K562 (cell line): ENCODE measurements around the gene IFNGR1. TPM values are rescaled to one million over a fixed set of nuclear protein-coding genes. Genes with fewer than 3 reads are reported as not detected.

Experiments
- ATF7 ChIP-seq: fragments of 450-650 bp; IDR thresholded peaks from 2 replicates; pipeline ENCODE4 v1.7.1; 2014; ENCODE audit warnings: mild to moderate bottlenecking, moderate library complexity
- NCOA6 ChIP-seq: fragments of 450-650 bp; IDR thresholded peaks from 2 replicates; pipeline ENCODE4 v1.6.1; 2017; ENCODE audit warnings: mild to moderate bottlenecking
- NR3C1 ChIP-seq: sonication (generic); formaldehyde crosslinking; IDR thresholded peaks from 2 replicates; pipeline ENCODE4 v1.8.1; 2022; ENCODE audit warnings: missing genetic modification reagents
- RFX1 ChIP-seq: fragments of 450-650 bp; IDR thresholded peaks from 2 replicates; pipeline ENCODE4 v1.6.1; 2016; ENCODE audit warnings: mild to moderate bottlenecking, moderate library complexity
- ZNF431 ChIP-seq: sonication (generic); formaldehyde crosslinking; IDR thresholded peaks from 2 replicates; pipeline ENCODE4 v1.8.0; 2022; ENCODE audit warnings: mild to moderate bottlenecking, missing genetic modification reagents
- ZNF444 ChIP-seq: fragments of 250-450 bp; sonication (Bioruptor Pico); IDR thresholded peaks from 2 replicates; pipeline ENCODE4 v1.4.0; 2020; ENCODE audit warnings: mild to moderate bottlenecking, moderate library complexity
- ZNF561 ChIP-seq: fragments of 450-650 bp; formaldehyde crosslinking; conservative IDR thresholded peaks from 2 replicates; pipeline ENCODE4 v1.4.0; 2020; ENCODE audit warnings: mild to moderate bottlenecking, moderate library complexity
- polyA plus RNA-seq, 8 experiments: library from polyadenylated mRNA; depleted of rRNA in 4 of 8; stranded (reverse) in 5 of 8; unstranded in 3 of 8; fragments of >200 nt; fragmentation: Nextera tagmentation in 2 of 8; fragmentation: Illumina TruSeq in 1 of 8; extraction: Ambion mirVana in 2 of 8; extraction: Trizol in 1 of 8; gene quantifications; 2 replicates each; pipeline versions ENCODE4 v1.2.1 to v1.2.3, GENCODE V29; 2011 to 2014; ENCODE audit warnings: inconsistent platforms in 1 of 8, missing spikeins in 1 of 8
- total RNA-seq, 7 experiments: library from RNA; depleted of rRNA in 6 of 7; stranded (reverse); fragments of >200 nt in 6 of 7; fragmentation: Illumina TruSeq in 2 of 7; extraction: Trizol in 2 of 7; gene quantifications; 2 replicates each; pipeline versions ENCODE4 v1.2.1 to v1.2.3, GENCODE V29; 2011 to 2021; ENCODE audit warnings: low replicate concordance in 1 of 7
- TF ChIP-seq, protein P1 (sequence below), 2 experiments: fragments of 450-650 bp in 1 of 2; sonication (generic) in 1 of 2; formaldehyde crosslinking in 1 of 2; IDR thresholded peaks; 2 replicates each; pipeline versions ENCODE4 v1.7.1 to v1.9.0; 2016 to 2022; ENCODE audit warnings: inconsistent platforms in 1 of 2, mild to moderate bottlenecking in 1 of 2, missing genetic modification reagents in 1 of 2
- TF ChIP-seq, protein P2 (sequence below): fragments of 250-450 bp; sonication (Bioruptor Pico); IDR thresholded peaks from 2 replicates; pipeline ENCODE4 v1.8.0; 2022; ENCODE audit warnings: moderate library complexity, mild to moderate bottlenecking, inconsistent platforms
- TF ChIP-seq, protein P3 (sequence below): fragments of 250-450 bp; sonication (Bioruptor Pico); IDR thresholded peaks from 2 replicates; pipeline ENCODE4 v1.8.0; 2021; ENCODE audit warnings: moderate library complexity, mild to moderate bottlenecking, inconsistent platforms
- TF ChIP-seq, protein P4 (sequence below), 3 experiments: IDR thresholded peaks in 2 of 3; conservative IDR thresholded peaks in 1 of 3; 2 replicates each; pipeline ENCODE4 v1.5.1; 2011 to 2012; ENCODE audit warnings: low read length in 3 of 3, mild to moderate bottlenecking in 3 of 3, control low read depth in 2 of 3, improper control_type of control experiment in 1 of 3, inconsistent platforms in 1 of 3, low read depth in 1 of 3, mixed read lengths in 1 of 3, moderate library complexity in 1 of 3; ENCODE audit not compliant: insufficient read depth in 2 of 3
- TF ChIP-seq, protein P5 (sequence below), 2 experiments: IDR thresholded peaks; 2 replicates each; pipeline ENCODE4 v1.6.1; 2012; ENCODE audit warnings: improper control_type of control experiment in 2 of 2, low read depth in 2 of 2, low read length in 2 of 2, borderline replicate concordance in 1 of 2

Gene IFNGR1
- total and polyA plus RNA-seq, 9 of the 15 experiments (the other 6 are each of a cell fraction or from before 2014, with no cell fraction given), result 14.7 to 47.0 (median 26.7) TPM

DNA sequence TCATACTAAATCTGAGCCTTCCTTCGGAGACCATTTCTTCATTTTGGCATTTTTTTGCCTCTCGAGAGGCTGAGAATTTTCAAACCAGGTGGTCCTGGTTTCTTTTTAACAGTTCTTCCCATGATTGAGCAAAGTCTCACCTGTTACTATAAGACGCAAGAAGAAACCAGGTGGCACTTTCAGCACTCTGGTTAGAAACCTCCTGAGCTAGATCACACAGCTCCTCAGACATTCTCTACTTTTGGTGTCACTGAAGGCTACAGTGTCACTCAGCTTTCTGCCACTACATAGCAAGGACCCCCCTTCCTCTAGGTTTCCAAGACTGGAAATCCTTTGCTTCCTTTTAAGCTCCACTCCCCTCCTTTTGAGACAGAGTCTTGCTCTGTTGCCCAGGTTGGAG is 7.3 kb downstream of the IFNGR1 start (continued):
- TF ChIP-seq, protein P1, sequence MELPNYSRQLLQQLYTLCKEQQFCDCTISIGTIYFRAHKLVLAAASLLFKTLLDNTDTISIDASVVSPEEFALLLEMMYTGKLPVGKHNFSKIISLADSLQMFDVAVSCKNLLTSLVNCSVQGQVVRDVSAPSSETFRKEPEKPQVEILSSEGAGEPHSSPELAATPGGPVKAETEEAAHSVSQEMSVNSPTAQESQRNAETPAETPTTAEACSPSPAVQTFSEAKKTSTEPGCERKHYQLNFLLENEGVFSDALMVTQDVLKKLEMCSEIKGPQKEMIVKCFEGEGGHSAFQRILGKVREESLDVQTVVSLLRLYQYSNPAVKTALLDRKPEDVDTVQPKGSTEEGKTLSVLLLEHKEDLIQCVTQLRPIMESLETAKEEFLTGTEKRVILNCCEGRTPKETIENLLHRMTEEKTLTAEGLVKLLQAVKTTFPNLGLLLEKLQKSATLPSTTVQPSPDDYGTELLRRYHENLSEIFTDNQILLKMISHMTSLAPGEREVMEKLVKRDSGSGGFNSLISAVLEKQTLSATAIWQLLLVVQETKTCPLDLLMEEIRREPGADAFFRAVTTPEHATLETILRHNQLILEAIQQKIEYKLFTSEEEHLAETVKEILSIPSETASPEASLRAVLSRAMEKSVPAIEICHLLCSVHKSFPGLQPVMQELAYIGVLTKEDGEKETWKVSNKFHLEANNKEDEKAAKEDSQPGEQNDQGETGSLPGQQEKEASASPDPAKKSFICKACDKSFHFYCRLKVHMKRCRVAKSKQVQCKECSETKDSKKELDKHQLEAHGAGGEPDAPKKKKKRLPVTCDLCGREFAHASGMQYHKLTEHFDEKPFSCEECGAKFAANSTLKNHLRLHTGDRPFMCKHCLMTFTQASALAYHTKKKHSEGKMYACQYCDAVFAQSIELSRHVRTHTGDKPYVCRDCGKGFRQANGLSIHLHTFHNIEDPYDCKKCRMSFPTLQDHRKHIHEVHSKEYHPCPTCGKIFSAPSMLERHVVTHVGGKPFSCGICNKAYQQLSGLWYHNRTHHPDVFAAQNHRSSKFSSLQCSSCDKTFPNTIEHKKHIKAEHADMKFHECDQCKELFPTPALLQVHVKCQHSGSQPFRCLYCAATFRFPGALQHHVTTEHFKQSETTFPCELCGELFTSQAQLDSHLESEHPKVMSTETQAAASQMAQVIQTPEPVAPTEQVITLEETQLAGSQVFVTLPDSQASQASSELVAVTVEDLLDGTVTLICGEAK (IDR thresholded peaks at IDR 0.05), result no peak
- TF ChIP-seq, protein P1 (CRISPR knock-in tag; IDR thresholded peaks at IDR 0.05), result no peak
- TF ChIP-seq, protein P2, sequence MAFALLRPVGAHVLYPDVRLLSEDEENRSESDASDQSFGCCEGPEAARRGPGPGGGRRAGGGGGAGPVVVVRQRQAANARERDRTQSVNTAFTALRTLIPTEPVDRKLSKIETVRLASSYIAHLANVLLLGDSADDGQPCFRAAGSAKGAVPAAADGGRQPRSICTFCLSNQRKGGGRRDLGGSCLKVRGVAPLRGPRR (CRISPR knock-in tag), result no peak
- TF ChIP-seq NCOA6 (no peak), ZNF444 (CRISPR knock-in tag) (no peak), NR3C1 (no peak), ZNF561 (CRISPR knock-in tag) (no peak), RFX1 (no peak), ZNF431 (no peak), ATF7 (no peak)
- TF ChIP-seq, protein P3, sequence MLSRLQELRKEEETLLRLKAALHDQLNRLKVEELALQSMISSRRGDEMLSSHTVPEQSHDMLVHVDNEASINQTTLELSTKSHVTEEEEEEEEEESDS (CRISPR knock-in tag), result no peak
- TF ChIP-seq, protein P4, sequence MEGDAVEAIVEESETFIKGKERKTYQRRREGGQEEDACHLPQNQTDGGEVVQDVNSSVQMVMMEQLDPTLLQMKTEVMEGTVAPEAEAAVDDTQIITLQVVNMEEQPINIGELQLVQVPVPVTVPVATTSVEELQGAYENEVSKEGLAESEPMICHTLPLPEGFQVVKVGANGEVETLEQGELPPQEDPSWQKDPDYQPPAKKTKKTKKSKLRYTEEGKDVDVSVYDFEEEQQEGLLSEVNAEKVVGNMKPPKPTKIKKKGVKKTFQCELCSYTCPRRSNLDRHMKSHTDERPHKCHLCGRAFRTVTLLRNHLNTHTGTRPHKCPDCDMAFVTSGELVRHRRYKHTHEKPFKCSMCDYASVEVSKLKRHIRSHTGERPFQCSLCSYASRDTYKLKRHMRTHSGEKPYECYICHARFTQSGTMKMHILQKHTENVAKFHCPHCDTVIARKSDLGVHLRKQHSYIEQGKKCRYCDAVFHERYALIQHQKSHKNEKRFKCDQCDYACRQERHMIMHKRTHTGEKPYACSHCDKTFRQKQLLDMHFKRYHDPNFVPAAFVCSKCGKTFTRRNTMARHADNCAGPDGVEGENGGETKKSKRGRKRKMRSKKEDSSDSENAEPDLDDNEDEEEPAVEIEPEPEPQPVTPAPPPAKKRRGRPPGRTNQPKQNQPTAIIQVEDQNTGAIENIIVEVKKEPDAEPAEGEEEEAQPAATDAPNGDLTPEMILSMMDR (IDR thresholded peaks at IDR 0.05 in 2 of 3, conservative IDR thresholded peaks at IDR 0.05 in 1 of 3; ENCODE audit: insufficient read depth in 2 of 3, low read depth in 1 of 3, low read length in 3 of 3), result no peak
- TF ChIP-seq, protein P5, sequence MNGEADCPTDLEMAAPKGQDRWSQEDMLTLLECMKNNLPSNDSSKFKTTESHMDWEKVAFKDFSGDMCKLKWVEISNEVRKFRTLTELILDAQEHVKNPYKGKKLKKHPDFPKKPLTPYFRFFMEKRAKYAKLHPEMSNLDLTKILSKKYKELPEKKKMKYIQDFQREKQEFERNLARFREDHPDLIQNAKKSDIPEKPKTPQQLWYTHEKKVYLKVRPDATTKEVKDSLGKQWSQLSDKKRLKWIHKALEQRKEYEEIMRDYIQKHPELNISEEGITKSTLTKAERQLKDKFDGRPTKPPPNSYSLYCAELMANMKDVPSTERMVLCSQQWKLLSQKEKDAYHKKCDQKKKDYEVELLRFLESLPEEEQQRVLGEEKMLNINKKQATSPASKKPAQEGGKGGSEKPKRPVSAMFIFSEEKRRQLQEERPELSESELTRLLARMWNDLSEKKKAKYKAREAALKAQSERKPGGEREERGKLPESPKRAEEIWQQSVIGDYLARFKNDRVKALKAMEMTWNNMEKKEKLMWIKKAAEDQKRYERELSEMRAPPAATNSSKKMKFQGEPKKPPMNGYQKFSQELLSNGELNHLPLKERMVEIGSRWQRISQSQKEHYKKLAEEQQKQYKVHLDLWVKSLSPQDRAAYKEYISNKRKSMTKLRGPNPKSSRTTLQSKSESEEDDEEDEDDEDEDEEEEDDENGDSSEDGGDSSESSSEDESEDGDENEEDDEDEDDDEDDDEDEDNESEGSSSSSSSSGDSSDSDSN (IDR thresholded peaks at IDR 0.05; ENCODE audit: borderline replicate concordance in 1 of 2, low read depth in 2 of 2, low read length in 2 of 2), result no peak
